SK-N-SH (cell line): ENCODE results near the gene CEP170.
"Not testable (repeated sequence)": the region's sequence is repeated elsewhere in the genome, so short reads cannot be mapped to it uniquely, and the experiment has no call there.

ENCODE experiments used
- CTCF ChIP-seq: fragments of 200-600 bp; sonication (generic); IDR thresholded peaks from 2 replicates; pipeline ENCODE4 v1.6.1; 2017; ENCODE audit warnings: antibody characterized with exemption, mild to moderate bottlenecking, moderate library complexity
- FOXJ3 ChIP-seq: sonication (generic); formaldehyde crosslinking; IDR thresholded peaks from 2 replicates; pipeline ENCODE4 v1.5.1; 2020; ENCODE audit warnings: mild to moderate bottlenecking, missing genetic modification reagents
- JUND ChIP-seq: IDR thresholded peaks from 2 replicates; pipeline ENCODE4 v1.4.0; 2012
- MAX ChIP-seq: IDR thresholded peaks from 2 replicates; pipeline ENCODE4 v1.4.0; 2012; ENCODE audit warnings: low read depth
- MXI1 ChIP-seq: IDR thresholded peaks from 2 replicates; pipeline ENCODE4 v1.6.1; 2012; ENCODE audit warnings: mild to moderate bottlenecking, low read depth, low read length, improper control_type of control experiment
- RAD21 ChIP-seq: IDR thresholded peaks from 2 replicates; pipeline ENCODE4 v1.6.1; 2012; ENCODE audit warnings: mild to moderate bottlenecking, low read length
- RFX5 ChIP-seq: IDR thresholded peaks from 2 replicates; pipeline ENCODE4 v1.6.1; 2012; ENCODE audit warnings: mild to moderate bottlenecking, improper control_type of control experiment, low read length
- ZBTB33 ChIP-seq: IDR thresholded peaks from 2 replicates; pipeline ENCODE4 v1.4.0; 2012; ENCODE audit warnings: low read depth, borderline replicate concordance

GRCh38 chr1:243183176-243183575 lies 71.9 kb downstream of the CEP170 start:
- TF ChIP-seq CTCF; JUND; FOXJ3 (CRISPR knock-in tag); RAD21; MAX; RFX5; ZBTB33; MXI1: not testable (repeated sequence)
